ENCODE data around the gene DSCAML1.

DNA sequence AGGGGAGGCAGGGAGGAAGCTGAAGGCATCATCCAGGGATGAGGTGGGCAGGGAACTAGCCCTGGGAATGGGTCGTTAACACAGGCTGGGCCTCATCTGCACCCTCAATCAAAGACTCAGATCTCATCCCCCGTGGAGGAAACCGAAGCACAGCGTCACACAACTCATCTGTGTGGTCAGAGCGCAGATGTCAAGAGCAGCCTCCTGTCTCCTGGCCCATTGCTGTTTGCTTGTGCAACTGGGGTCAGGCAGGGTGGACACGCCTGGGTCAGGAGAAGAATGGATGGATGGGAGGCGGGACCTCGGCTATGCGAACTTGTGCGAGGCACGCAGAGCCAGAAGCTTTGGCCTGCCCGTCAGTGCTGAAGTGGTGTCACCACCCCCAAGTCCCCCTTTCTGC, 251.3 kb downstream of the DSCAML1 start:
- TF ChIP-seq SUZ12 (IDR thresholded peaks at IDR 0.05) (no peak), SP1 (IDR thresholded peaks at IDR 0.05) (no peak)
